HG03457 (cell line): ENCODE data around the gene CALU.

Experiments
- ATAC-seq: cut with Tn5 transposase; IDR thresholded peaks from one replicate; pipeline ENCODE4 v1.9.1; 2021; ENCODE audit warnings: moderate number of reproducible peaks; ENCODE audit not compliant: unreplicated experiment

The CALU gene

DNA sequence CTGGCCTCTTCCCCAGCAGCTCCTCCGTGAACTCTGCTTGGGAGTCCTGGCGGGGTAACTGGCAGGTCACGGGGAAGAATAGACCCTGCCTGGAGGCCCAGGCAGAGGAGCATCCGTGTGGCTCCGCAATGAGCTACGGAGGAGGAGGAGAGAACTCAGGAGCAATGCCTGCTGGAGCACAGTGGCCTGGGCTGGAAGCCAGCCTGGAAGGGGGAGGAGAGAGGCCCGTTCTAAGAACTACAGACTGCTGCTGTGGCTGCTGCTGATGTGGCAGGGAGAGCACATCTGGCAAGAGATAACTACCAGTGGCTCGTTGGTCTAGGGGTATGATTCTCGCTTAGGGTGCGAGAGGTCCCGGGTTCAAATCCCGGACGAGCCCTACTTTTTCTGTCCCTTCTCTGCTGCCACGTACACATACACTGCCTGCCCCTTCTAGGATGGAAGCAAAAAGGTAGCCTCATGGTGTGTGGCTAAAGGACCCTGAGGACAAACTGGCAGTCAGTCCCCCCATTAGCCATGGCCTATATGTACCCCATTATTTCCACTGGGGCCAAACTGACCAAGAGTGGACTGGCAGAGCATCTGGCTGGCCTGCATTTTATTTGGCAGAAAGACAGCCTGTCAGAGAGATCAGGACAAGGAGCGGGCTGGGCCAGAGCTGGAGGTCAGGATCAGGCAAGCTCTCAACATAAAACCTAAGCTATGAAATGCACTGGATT, 44.1 kb downstream of the CALU start:
- no peak for ATAC-seq

DNA sequence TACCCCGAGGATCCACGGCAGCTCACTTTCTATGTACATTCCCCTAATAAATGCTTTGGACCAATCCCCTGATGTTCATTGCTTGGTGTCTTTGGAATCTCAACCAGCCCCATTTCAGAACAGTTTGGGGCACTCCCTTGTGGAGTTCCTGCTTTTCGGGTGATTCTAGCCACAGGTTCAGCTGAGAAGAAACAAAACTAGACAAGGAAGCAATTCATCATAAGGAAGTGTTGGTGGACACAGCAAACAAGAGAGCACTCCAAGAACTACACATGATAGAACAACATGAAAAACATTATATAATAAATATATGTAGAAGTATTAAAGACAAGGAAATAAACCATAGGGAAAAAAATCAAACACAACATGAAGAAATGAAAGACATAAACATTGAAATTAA, 46.6 kb downstream of the CALU start:
- no peak for ATAC-seq

GRCh38 chr7:128788446-128789412, 49.6 kb downstream of the CALU start:
- no peak for ATAC-seq

DNA sequence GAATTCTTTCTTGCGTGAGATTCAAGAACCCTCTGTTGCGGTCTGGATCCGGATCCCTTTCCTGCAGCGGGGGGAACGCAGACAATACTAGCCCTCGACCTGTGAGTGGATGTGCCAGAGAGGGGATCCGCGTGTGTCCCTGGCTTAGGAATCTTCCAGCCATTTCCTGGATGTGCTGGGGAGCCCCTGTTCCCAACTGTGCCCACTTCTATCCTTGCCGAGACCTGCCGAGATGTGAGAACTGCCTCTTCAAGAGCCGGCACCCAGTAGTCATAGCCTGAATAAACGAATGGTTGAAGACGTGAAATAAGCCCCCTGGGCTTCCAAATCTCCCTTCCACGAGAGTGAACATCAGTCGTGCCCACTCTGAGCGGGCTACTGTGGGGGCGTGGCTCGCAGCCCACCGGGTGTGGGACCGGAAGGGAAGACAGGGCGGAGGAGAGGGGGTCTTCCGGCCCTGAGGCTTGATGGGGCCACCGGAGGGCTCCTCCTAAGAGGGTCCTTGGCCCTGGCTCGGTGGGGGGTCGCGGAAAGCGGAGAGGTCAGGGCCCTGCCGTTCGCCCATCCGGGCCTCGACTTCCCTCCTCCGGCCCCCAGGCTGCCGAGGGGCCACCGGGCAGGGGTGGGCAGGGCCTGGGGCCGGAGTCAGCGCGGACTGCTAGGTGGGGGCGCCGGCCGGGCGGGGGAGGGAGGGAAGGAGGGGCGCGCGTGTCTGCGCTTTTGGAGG, 51.3 kb downstream of the CALU start:
- ATAC-seq, result no peak

DNA sequence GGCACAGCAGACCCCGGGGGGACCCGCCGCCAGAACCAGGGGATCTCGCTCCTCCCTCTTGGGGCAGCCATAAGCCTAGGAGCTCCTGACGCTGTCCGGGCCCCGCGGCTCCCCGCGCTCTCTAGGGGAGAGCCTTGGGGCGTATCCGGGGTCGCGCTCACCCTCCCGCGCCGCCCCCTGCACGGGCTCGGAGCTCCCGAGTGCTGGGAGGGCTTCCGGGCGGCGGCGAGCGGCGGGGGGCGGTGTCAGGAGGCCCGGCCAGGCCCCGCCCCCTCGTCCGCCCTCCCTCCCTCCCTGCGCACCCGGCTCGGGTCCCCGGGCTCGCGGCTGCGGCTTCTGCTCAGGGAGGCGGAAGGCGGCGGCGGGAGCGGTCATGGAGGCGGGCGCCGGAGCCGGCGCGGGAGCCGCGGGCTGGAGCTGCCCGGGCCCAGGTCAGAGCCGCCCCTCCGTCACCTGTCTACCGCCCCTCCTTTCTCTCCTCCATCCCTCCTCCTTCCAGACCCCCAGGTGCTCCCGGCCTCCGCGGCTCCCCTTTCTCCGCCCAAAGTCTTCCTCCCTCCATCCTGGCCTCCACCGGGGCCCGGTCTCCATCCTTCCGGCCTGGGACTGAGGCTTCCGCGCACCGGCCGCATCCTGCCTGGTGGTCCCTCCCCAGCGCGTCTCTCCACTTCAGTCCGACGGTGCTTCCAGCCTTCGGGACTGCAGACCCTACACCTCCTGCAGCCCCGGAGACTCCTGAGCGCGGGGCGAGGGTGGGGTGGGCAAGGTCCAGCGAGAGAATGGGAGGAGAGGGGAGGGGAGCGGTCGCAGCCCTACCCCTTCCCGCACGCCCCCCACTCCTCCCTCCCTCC, 52.2 kb downstream of the CALU start, which contains the start of gene CCDC136:
TSS of gene CCDC136 (plus strand) at position 848 of the 851 bp plus-strand sequence. CDS start 444 bp downstream, outside the sequence.
- ATAC-seq, result no peak

DNA sequence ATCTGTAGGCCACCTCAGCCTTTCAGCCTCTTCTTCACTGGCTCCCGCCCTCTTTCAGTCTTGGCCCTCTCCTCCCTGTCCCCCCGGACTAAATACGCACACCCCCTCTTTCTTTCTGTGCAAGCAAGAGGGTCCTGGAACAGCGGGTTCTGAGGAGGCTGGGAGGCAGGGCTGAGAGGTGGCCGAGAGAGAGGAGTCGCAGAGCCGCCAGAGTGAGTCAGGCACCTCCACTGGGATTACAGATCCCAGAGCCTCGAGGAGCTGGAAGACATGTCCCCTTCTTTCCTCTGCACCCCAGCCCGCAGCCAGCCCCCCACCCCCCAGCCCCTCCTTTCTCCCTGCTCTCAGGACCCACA, 52.8 kb downstream of the CALU start:
- no peak for ATAC-seq

DNA sequence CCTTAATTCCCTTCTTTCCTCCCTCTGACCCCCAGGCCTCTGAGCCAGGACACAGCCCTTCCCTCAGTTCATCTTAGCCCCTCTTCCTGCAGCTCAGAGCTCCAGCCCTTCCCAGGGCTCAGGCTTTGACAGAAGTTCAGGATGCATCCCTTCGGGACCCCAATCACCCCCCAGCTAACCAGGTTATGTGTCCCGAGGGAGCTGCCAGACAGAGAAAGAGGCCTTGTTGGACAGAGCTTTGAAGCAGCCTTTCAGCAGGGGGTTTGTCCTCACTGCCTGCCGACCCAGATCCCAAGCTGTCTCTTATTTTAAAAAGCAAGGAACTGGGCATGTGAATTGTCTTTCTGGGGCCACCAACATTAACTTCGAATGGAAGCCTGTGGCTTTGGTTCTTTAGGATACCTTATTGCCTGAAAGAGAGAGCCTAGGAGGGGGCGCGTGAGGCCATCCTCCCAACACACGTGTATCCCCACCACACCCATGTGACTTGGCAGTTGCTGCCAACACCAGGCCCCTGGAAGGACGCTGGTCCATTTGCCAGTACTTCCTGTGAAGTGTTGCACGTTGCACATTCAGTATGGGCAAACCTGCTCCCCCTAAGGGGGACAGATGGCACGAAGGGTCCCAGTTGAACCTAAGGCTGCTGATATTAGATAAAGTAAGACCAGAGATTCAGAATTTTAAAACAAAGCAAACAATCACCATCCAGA, 53.5 kb downstream of the CALU start:
- ATAC-seq, result no peak

DNA sequence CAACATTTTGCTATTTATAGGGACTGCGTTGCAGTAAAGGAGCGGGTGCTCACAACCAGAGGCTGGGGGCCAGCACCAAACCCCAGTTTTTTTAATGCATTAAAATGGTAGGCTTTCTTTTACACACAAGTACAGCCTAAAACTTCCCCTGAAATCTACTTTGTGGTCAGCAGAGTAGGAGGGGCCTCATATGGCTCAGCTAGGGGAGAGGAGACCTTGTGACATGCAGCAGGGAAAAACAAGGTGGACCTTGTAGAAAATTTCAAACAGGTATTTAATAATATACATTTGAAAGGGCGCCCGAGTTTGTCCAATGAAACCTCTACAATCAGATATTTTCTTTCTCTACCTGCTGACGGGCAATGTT, 54.0 kb downstream of the CALU start:
- no peak for ATAC-seq

- ATAC-seq, result no peak
Observed at GRCh38 chr7:128794020-128794419, 54.9 kb downstream of the CALU start.

DNA sequence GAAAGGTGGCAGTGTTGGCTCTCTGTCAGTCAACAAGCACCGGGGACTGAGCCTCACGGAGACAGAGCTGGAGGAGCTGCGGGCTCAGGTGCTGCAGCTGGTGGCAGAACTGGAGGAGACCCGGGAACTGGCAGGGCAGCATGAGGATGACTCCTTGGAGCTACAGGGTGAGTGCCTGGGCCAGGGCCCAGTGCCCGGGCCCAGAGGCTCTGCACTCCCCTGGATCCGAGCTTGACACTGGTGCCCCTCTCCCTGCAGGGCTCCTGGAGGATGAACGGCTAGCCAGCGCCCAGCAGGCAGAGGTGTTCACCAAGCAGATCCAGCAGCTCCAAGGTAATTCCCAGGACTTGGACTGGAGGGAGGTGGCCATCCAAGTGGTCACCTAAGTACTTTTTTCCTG, 55.3 kb downstream of the CALU start:
- no peak for ATAC-seq

- no peak for ATAC-seq
Observed at GRCh38 chr7:128795129-128795528, 56.0 kb downstream of the CALU start.

DNA sequence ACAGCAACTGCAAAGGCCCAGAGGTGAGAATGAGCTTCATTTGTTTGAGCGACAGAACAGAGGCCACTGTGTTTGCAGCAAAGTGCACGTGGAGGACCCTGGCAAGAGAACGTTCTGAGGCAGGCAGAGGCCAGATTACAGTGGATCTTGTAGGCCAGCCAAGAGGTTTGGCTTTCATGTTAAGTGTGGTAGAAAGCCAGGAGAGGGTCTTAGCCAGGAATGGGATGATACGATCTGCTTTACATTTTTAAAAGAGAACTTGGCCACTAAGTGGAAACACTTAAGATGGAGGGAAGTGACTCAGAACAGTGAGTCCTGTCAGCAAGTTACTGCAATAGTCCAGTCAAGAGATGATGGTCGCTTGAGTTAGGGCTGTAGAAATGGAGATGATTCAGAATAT, 57.2 kb downstream of the CALU start:
- no peak for ATAC-seq

DNA sequence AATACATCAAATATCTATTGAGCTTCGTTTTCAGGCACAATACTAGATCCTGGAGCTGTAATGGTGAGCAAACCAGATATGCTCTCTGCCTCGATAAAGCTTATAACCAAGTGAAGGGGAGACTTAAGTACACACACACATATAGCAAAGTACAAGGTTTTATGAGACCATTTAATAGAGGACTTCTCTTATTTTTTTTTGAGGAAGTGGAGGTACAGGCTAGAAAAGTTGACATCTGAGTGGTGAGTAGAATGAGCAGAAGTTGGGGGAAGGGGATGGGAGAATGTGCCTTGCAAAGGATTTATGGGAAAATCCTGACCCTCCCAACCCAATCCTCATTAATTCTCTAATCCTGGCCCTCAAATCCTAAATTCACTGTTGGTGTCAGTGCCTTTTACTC, 60.3 kb downstream of the CALU start:
- no peak for ATAC-seq

DNA sequence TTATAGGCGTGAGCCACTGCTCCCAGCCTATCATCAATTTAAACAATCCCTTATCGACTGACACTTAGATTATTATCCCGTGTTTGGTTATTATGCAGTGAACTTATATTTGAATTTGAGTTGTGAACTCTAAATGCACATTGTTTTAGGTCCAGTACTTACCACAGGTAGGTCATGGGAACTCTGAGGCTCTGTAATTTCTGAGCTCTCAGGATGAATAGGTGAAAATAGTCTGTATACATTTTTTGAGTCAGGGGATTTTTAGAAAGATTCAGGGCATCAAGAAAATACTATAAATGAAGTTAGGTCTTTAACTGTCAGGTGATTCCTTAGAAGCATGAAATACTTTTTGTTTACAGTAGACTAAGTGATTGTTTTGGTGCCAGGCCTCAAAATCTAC, 61.4 kb downstream of the CALU start:
- ATAC-seq, result no peak

DNA sequence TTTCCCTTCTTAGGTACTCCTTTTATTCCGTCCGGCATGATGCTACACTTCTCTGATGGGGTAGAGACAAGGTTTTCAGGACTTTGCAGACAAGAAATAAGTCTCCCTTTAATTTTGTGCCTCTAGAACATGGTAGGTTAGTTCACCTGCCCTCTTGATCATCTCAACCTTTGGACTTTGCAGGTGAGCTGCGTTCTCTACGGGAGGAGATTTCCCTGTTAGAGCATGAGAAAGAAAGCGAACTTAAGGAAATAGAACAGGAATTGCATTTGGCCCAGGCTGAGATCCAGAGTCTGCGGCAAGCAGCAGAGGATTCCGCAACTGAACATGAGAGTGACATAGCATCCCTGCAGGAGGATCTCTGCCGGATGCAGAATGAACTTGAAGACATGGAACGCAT, 61.8 kb downstream of the CALU start:
- ATAC-seq, result no peak

DNA sequence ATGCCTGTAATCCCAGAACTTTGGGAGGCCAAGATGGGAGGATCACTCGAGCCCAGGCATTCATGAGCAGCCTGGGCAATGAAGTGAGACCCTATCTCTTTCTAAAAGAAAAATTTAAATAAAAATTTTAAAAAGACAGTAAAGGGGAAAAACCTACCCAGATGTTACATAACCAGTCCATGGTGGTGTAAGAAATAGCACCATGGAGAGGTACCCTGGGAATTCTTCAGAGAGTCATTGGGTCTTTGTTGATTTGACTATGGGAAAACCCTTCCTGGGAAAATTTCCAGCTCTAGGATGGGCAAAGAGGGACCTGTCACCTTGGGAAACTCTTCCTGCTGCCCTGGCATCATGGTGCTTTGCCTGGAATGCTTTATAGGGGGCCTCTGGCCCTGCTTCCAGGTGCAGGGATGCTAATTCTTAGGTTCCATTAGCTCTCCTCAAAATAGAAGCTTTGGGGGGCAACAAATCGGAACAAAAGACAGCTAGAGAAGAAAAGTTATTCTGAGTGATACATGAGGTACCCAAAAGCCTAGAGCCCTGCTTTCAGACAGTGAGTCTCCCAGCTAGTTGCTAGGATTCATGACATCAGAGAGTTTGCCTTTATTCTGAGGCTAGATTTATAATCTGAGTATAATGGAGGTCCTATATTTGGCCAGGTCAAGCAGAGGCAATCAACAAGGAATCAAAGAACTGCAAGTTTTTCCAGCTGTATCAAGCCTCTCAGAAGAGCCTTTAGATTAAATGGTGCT, 62.7 kb downstream of the CALU start:
- no peak for ATAC-seq

DNA sequence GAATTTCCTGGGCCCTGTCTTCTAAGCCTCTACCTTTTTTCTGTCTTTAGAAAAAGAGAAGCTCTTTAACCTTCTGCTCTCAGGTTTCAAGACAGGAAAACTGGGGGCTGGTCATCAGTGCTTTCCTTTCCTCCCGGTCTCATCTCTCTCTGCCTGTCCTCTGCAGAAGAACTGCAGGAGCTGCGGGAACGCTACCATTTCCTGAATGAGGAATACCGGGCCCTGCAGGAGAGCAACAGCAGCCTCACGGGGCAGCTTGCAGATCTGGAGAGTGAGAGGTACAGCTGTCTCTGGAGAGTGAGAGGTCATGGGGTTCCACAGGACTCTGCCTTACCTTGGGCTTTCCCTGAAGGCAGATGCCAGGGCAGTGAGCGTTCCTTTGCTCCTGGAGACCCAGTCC, 65.3 kb downstream of the CALU start:
- ATAC-seq, result no peak

GRCh38 chr7:128805225-128805624, 66.1 kb downstream of the CALU start:
- ATAC-seq, result no peak

DNA sequence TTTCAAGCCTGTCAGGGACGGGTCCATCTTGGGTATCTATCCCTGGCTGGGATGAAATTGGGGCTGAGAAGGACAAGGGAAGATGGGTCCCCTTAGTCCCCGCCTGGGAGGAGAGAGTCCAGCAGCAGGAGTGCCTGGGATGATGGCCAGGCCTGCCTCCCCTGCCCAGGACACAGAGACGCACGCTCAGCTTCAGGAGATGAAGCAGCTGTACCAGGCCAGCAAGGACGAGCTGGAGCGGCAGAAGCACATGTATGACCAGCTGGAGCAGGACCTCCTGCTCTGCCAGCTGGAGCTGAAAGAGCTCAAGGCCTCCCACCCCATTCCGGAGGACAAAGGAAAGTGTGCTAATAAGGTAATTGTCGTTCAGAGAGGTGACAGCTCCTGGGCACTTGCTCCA, 68.0 kb downstream of the CALU start:
- no peak for ATAC-seq
